Retinal pigment epithelial cell (primary cell): Measurements from ENCODE around the gene PLIN4.
A peak's percentile ranks its signal among the peaks of the same experiment; 100 is the strongest.

Source experiments
- DNase-seq: peaks from one replicate; pipeline ENCODE4 v3.0.0-alpha.2; 2010; ENCODE audit warnings: low read depth
- H3K4me3 ChIP-seq: 2 replicates; pipeline ENCODE4 v1.5.1; 2011; ENCODE audit warnings: mild to moderate bottlenecking, low read length, control low read depth, moderate library complexity
- TF ChIP-seq, protein P1 (sequence below): conservative IDR thresholded peaks from 2 replicates; pipeline ENCODE4 v1.5.1; 2011; ENCODE audit warnings: low read depth, low read length, control low read depth, inconsistent platforms

PLIN4 gene

DNA sequence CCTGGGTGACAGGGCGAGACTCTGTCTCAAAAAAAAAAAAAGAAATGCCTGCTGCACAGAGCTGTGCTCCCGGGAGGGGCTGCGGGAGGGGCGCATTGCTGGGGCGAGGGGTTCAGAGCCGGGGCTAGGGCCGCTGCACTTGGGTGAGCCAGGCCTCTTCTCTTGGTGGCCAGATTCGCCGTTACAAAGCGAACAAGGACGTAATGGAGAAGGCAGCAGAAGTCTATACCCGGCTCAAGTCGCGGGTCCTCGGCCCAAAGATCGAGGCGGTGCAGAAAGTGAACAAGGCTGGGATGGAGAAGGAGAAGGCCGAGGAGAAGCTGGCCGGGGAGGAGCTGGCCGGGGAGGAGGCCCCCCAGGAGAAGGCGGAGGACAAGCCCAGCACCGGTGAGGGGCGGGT is 19.0 kb downstream of the PLIN4 start:
- H3K4me3 ChIP-seq, result no peak overlapping the region
- TF ChIP-seq, protein P1, sequence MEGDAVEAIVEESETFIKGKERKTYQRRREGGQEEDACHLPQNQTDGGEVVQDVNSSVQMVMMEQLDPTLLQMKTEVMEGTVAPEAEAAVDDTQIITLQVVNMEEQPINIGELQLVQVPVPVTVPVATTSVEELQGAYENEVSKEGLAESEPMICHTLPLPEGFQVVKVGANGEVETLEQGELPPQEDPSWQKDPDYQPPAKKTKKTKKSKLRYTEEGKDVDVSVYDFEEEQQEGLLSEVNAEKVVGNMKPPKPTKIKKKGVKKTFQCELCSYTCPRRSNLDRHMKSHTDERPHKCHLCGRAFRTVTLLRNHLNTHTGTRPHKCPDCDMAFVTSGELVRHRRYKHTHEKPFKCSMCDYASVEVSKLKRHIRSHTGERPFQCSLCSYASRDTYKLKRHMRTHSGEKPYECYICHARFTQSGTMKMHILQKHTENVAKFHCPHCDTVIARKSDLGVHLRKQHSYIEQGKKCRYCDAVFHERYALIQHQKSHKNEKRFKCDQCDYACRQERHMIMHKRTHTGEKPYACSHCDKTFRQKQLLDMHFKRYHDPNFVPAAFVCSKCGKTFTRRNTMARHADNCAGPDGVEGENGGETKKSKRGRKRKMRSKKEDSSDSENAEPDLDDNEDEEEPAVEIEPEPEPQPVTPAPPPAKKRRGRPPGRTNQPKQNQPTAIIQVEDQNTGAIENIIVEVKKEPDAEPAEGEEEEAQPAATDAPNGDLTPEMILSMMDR, result no peak
- no peak for DNase-seq

DNA sequence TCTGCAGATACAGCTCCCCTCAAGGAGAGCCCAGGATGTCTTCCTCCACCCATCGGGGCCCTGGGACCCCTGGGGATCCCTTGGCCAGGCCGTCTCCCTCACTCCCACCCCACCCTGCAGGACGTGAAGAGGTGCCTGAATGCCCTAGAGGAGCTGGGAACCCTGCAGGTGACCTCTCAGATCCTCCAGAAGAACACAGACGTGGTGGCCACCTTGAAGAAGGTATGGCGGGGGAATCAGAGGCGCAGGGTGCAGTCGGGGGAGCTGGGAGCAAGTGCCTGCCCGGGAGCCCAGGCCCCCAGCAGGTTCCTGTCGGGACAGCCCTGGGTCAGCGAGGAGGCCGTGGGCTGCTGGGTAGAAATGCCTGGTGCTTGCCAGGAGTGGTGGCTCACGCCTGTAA is 19.6 kb downstream of the PLIN4 start:
- TF ChIP-seq, protein P1, result no peak
- no peak for DNase-seq

DNA sequence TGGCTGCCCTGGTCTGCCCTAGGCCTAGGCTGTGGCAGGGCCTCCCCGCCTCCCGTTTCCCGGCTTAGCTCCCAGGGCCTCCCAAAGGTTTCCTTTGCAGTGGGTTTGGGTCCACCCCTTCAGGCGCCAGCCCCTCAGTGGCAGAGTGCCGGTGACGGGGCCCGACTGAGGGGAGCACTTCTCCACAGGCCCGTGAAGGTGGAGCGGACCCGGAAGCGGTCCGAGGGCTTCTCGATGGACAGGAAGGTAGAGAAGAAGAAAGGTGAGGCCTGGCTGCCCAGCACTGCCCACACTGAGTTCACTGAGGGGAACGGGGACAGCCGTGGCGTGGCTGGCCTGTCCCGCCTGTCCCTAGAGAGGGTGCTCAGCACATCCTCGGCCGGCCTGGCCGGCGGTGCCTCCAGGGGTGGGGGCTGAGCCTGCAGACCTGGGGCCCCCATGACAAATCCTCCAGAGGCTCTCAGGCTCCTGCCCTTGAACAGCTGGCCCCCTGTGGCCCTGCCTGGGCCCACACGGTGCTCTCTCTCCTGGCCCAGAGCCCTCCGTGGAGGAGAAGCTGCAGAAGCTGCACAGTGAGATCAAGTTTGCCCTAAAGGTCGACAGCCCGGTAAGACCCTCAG is 20.4 kb downstream of the PLIN4 start:
- TF ChIP-seq, protein P1, result no peak

More for the DNA sequence above, 19.6 kb downstream of the PLIN4 start:
- no peak overlapping the region for H3K4me3 ChIP-seq

DNA sequence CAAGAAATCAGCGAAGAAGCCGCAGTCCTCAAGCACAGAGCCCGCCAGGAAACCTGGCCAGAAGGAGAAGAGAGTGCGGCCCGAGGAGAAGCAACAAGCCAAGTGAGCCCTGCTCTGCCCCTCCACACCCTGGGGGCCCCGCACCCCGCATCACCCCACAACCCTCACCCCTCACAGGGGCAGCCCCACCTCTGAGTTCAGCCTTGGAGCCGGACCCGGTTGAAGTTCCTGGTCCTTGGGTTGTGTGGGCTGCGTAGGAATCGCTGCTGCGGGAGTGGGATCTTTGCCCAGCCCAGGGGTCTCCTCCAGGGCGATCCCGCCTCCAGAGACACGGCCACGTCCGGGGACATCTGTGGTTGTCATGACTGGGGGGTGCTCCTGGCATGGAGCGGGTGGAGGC is 22.0 kb downstream of the PLIN4 start:
- no peak overlapping the region for H3K4me3 ChIP-seq
- TF ChIP-seq, protein P1, result no peak
- no peak for DNase-seq

More for the DNA sequence above, 20.4 kb downstream of the PLIN4 start:
- DNase-seq, result no peak
- no peak overlapping the region for H3K4me3 ChIP-seq

DNA sequence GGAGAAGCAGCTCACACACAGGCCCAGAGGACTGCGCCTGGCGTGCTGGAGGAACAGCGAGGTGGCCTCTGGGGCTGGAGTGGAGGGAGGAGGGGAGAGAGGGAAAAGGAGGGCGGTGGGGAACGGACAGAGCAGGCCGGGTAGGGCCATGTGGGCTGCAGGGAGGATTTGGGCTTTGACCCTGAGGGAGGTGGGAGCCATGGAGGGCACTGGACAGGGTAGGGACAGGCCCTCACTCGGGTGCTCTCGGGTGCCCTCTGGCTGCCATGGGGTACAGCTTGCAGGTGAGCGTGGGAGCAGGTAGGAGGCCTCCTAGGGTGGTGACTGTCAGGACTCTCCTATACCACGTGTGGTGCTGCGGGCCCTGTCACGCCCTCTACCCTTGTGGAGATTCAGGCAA is 22.8 kb downstream of the PLIN4 start:
- TF ChIP-seq, protein P1, result peak; percentile 12
- no peak for DNase-seq
- no peak overlapping the region for H3K4me3 ChIP-seq

DNA sequence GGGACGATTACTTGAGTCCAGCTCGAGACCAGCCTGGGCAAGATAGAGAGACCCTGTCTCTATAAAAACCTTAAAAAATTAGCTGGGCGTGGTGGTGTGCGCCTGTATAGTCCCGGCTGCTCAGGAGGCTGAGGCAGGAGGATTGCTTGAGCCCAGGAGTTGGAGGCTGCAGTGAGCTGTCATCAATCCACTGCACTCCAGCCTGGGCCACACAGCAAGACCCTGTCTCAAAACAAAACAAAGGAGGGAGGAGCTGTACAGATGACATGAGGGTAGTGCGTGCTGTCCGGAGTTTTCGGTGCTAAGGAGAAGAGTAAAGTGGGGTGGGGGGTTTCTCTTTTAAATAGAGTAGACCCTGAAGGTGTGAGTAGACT is 23.6 kb downstream of the PLIN4 start:
- TF ChIP-seq, protein P1, result no peak
- DNase-seq, result no peak

DNA sequence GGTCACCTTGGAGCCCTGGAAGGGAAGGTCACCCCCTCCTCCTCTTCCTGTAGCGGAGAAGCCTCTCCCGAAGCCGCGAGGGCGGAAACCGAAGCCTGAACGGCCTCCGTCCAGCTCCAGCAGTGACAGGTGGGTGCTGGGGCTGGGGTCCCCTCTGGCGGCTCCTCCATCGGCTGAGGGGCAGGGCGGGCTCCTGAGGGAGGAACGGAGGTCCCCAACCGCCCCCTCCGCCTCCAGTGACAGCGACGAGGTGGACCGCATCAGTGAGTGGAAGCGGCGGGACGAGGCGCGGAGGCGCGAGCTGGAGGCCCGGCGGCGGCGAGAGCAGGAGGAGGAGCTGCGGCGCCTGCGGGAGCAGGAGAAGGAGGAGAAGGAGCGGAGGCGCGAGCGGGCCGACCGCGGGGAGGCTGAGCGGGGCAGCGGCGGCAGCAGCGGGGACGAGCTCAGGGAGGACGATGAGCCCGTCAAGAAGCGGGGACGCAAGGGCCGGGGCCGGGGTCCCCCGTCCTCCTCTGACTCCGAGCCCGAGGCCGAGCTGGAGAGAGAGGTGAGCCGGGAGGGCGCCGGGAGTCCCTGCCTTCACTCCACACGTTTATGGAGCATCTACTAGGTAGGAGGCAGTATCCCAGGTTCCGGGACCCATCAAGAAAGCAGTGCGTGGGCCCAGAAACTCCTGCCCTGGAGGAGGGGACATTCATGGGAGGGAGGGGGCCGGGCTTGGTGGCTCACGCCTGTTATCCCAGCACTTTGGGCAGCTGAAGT is 24.2 kb downstream of the PLIN4 start:
- TF ChIP-seq, protein P1, result no peak
- no peak for DNase-seq

More for the DNA sequence above, 23.6 kb downstream of the PLIN4 start:
- H3K4me3 ChIP-seq, result no peak overlapping the region

More for the DNA sequence above, 24.2 kb downstream of the PLIN4 start:
- H3K4me3 ChIP-seq, result no peak overlapping the region
